Myocyte (in vitro differentiated cells): ENCODE results near the gene ADGRA3. TPM values are rescaled to one million over a fixed set of nuclear protein-coding genes. Genes with fewer than 3 reads are reported as not detected.

Experiments
- DNase-seq: peaks from one replicate; pipeline ENCODE4 v3.0.0-alpha.2; 2012; ENCODE audit warnings: low read depth
- total RNA-seq: library from RNA; depleted of rRNA; stranded (reverse); fragments of >200 nt; gene quantifications from 2 replicates; pipeline ENCODE4 v1.2.3, GENCODE V29; 2014

The ADGRA3 gene
- total RNA-seq, 1 donor from 2014 or later, result 53.2 TPM

GRCh38 chr4:22454216-22454838, 61.5 kb downstream of the ADGRA3 start:
- no peak for DNase-seq

- no peak for DNase-seq
Measured at GRCh38 chr4:22444813-22445212, 71.1 kb downstream of the ADGRA3 start.

GRCh38 chr4:22442956-22443355, 72.9 kb downstream of the ADGRA3 start:
- no peak for DNase-seq

GRCh38 chr4:22440999-22441398, 74.9 kb downstream of the ADGRA3 start:
- no peak for DNase-seq

- no peak for DNase-seq
Measured at GRCh38 chr4:22439947-22440346, 75.9 kb downstream of the ADGRA3 start.

- no peak for DNase-seq
Measured at GRCh38 chr4:22435652-22436051, 80.2 kb downstream of the ADGRA3 start.

- DNase-seq, result peak; percentile 77
Measured at GRCh38 chr4:22434895-22435294, 81.0 kb downstream of the ADGRA3 start.

- peak; percentile 32 for DNase-seq
Measured at GRCh38 chr4:22430626-22431025, 85.2 kb downstream of the ADGRA3 start.

- DNase-seq, result peak; percentile 78
Measured at GRCh38 chr4:22428441-22428840, 87.4 kb downstream of the ADGRA3 start.

- DNase-seq, result peak; percentile 94
Measured at GRCh38 chr4:22427675-22428074, 88.2 kb downstream of the ADGRA3 start.

- no peak for DNase-seq
Measured at GRCh38 chr4:22420291-22420690, 95.6 kb downstream of the ADGRA3 start.

- DNase-seq, result peak; percentile 66
Measured at GRCh38 chr4:22417408-22417807, 98.5 kb downstream of the ADGRA3 start.

GRCh38 chr4:22416403-22416802, 99.5 kb downstream of the ADGRA3 start:
- peak; percentile 62 for DNase-seq

- no peak for DNase-seq
Measured at GRCh38 chr4:22414833-22415232, 101.0 kb downstream of the ADGRA3 start.

GRCh38 chr4:22413471-22413870, 102.4 kb downstream of the ADGRA3 start:
- DNase-seq, result no peak

- DNase-seq, result no peak
Measured at GRCh38 chr4:22412013-22412412, 103.9 kb downstream of the ADGRA3 start.

- DNase-seq, result no peak
Measured at GRCh38 chr4:22410645-22411247, 105.1 kb downstream of the ADGRA3 start.

- no peak for DNase-seq
Measured at GRCh38 chr4:22408474-22408873, 107.4 kb downstream of the ADGRA3 start.

GRCh38 chr4:22407361-22407760, 108.5 kb downstream of the ADGRA3 start:
- no peak for DNase-seq

- no peak for DNase-seq
Measured at GRCh38 chr4:22398671-22399070, 117.2 kb downstream of the ADGRA3 start.

- peak; percentile 66 for DNase-seq
Measured at GRCh38 chr4:22391551-22391950, 124.3 kb downstream of the ADGRA3 start.

- DNase-seq, result peak; percentile 72
Measured at GRCh38 chr4:22389240-22389870, 126.5 kb downstream of the ADGRA3 start.

- no peak for DNase-seq
Measured at GRCh38 chr4:22385611-22386011, 130.3 kb downstream of the ADGRA3 start.
